SIG-M5 treated with dmso at 0.1 percent for 504 hours (cell line): ENCODE results near the gene DOK6.
"Not testable (repeated sequence)": the region's sequence is repeated elsewhere in the genome, so short reads cannot be mapped to it uniquely, and the experiment has no call there.

ENCODE experiments used
- DNase-seq: peaks from one replicate; lab custom pipeline; 2025; ENCODE audit not compliant: unreplicated experiment; lab: John Stamatoyannopoulos, UW

DOK6 gene

GRCh38 chr18:69622184-69622583, 221.5 kb downstream of the DOK6 start:
- DNase-seq: no peak

GRCh38 chr18:69622961-69623360, 222.3 kb downstream of the DOK6 start:
- DNase-seq: no peak

- DNase-seq: no peak
Observed at GRCh38 chr18:69626171-69626570, 225.5 kb downstream of the DOK6 start.

GRCh38 chr18:69626643-69627242, 226.1 kb downstream of the DOK6 start:
- no peak for DNase-seq

- DNase-seq: no peak
Observed at GRCh38 chr18:69628774-69629359, 228.2 kb downstream of the DOK6 start.

GRCh38 chr18:69631281-69631680, 230.6 kb downstream of the DOK6 start:
- no peak for DNase-seq

GRCh38 chr18:69635482-69635881, 234.8 kb downstream of the DOK6 start:
- no peak for DNase-seq

- DNase-seq: no peak
Observed at GRCh38 chr18:69636529-69637301, 236.0 kb downstream of the DOK6 start.

GRCh38 chr18:69638056-69638455, 237.4 kb downstream of the DOK6 start:
- DNase-seq: no peak

- no peak for DNase-seq
Observed at GRCh38 chr18:69647702-69648101, 247.0 kb downstream of the DOK6 start.

- DNase-seq: no peak
Observed at GRCh38 chr18:69648486-69648885, 247.8 kb downstream of the DOK6 start.

- no peak for DNase-seq
Observed at GRCh38 chr18:69649684-69650083, 249.0 kb downstream of the DOK6 start.

GRCh38 chr18:69651243-69651642, 250.6 kb downstream of the DOK6 start:
- no peak for DNase-seq

GRCh38 chr18:69655816-69656215, 255.1 kb downstream of the DOK6 start:
- DNase-seq: no peak

- no peak for DNase-seq
Observed at GRCh38 chr18:69658103-69658502, 257.4 kb downstream of the DOK6 start.

- DNase-seq: no peak
Observed at GRCh38 chr18:69658685-69659084, 258.0 kb downstream of the DOK6 start.

GRCh38 chr18:69659142-69659651, 258.5 kb downstream of the DOK6 start:
- DNase-seq: no peak

- not testable (repeated sequence) for DNase-seq
Observed at GRCh38 chr18:69662090-69662489, 261.4 kb downstream of the DOK6 start.

- DNase-seq: no peak
Observed at GRCh38 chr18:69664399-69664798, 263.7 kb downstream of the DOK6 start.

GRCh38 chr18:69674292-69674877, 273.7 kb downstream of the DOK6 start:
- DNase-seq: no peak

GRCh38 chr18:69674966-69675365, 274.3 kb downstream of the DOK6 start:
- no peak for DNase-seq

GRCh38 chr18:69677595-69677994, 276.9 kb downstream of the DOK6 start:
- DNase-seq: no peak
